ENCODE data around the gene SALL2.

The SALL2 gene

GRCh38 chr14:21514341-21514740 lies 11.8 kb downstream of the SALL2 start:
- no peak overlapping the region for H3K27ac Mint-ChIP-seq
- H3K36me3 Mint-ChIP-seq (ENCODE audit: low read depth): peaks cover 17% of the 10 kb centered on the region
- peaks cover 9% of the 10 kb centered on the region for H3K9me3 Mint-ChIP-seq
- no peak overlapping the region for H3K4me3 Mint-ChIP-seq
- peaks cover 10% of the 10 kb centered on the region for H3K27me3 Mint-ChIP-seq (ENCODE audit: low read depth, poor library complexity)
- DNase-seq: no peak
- no peak for TF ChIP-seq CTCF (IDR thresholded peaks at IDR 0.05)
- peaks cover 36% of the 10 kb centered on the region for H3K4me1 Mint-ChIP-seq

GRCh38 chr14:21510735-21511657 lies 15.2 kb downstream of the SALL2 start, which contains the start of gene METTL3:
Gene METTL3 (minus strand): TSS chr14:21511340. CDS start chr14:21511223, 117 bp downstream.
- peak within 1 kb of the TSS; percentile 99 for H3K4me3 Mint-ChIP-seq
- peak within 1 kb of the TSS; percentile 96 for H3K27ac Mint-ChIP-seq
- peaks cover 41% of the 10 kb centered on the region for H3K36me3 Mint-ChIP-seq (ENCODE audit: low read depth)
- H3K4me1 Mint-ChIP-seq: peaks cover 36% of the 10 kb centered on the region
- no peak for TF ChIP-seq CTCF (IDR thresholded peaks at IDR 0.05)
- DNase-seq: peak; percentile 85
- H3K27me3 Mint-ChIP-seq (ENCODE audit: low read depth, poor library complexity): peaks cover 5% of the 10 kb centered on the region
- H3K9me3 Mint-ChIP-seq: peaks cover 9% of the 10 kb centered on the region

GRCh38 chr14:21509432-21510143 lies 16.6 kb downstream of the SALL2 start:
- DNase-seq: no peak
- Mint-ChIP-seq H3K27ac (no peak overlapping the region), H3K36me3 (ENCODE audit: low read depth) (peaks cover 48% of the 10 kb centered on the region), H3K4me1 (peaks cover 36% of the 10 kb centered on the region), H3K4me3 (peak overlapping the region; percentile 99), H3K9me3 (peaks cover 9% of the 10 kb centered on the region), H3K27me3 (ENCODE audit: low read depth, poor library complexity) (peaks cover 2% of the 10 kb centered on the region)
- TF ChIP-seq CTCF (IDR thresholded peaks at IDR 0.05): no peak

GRCh38 chr14:21506557-21506956 lies 19.6 kb downstream of the SALL2 start:
- Mint-ChIP-seq H3K4me3 (no peak overlapping the region), H3K4me1 (peaks cover 35% of the 10 kb centered on the region), H3K27ac (no peak overlapping the region), H3K9me3 (peaks cover 4% of the 10 kb centered on the region), H3K36me3 (ENCODE audit: low read depth) (peaks cover 65% of the 10 kb centered on the region), H3K27me3 (ENCODE audit: low read depth, poor library complexity) (no peaks in the 10 kb centered on the region)
- DNase-seq: no peak
- no peak for TF ChIP-seq CTCF (IDR thresholded peaks at IDR 0.05)

- peaks cover 25% of the 10 kb centered on the region for H3K4me1 Mint-ChIP-seq
- H3K36me3 Mint-ChIP-seq (ENCODE audit: low read depth): peaks cover 73% of the 10 kb centered on the region
- no peak overlapping the region for H3K4me3 Mint-ChIP-seq
- no peak for TF ChIP-seq CTCF (IDR thresholded peaks at IDR 0.05)
- DNase-seq: no peak
- no peaks in the 10 kb centered on the region for H3K27me3 Mint-ChIP-seq (ENCODE audit: low read depth, poor library complexity)
- no peak overlapping the region for H3K27ac Mint-ChIP-seq
- no peaks in the 10 kb centered on the region for H3K9me3 Mint-ChIP-seq
These were observed 21.1 kb downstream of the SALL2 start for GRCh38 chr14:21505012-21505553.
